H1 (cell line): Measurements from ENCODE around the gene UTS2B. TPM values are rescaled to one million over a fixed set of nuclear protein-coding genes. Genes with fewer than 3 reads are reported as not detected.

Experiments used
- CTCF ChIA-PET: fragments of 300-600 bp; sonication (Branson Sonifier 250); formaldehyde crosslinking; loops from one replicate; lab custom pipeline; 2021; ENCODE audit not compliant: partially characterized antibody; lab: Charles Lee
- POLR2A ChIA-PET: fragments of 300-600 bp; sonication (Branson Sonifier 250); formaldehyde crosslinking; loops from one replicate; lab custom pipeline; 2021; ENCODE audit warnings: inconsistent platforms; ENCODE audit not compliant: partially characterized antibody; lab: Charles Lee
- DNase-seq, 2 experiments: peaks; one replicate each; pipeline versions ENCODE4 v3.0.0 to v3.0.0-alpha.2; 2010 to 2022; ENCODE audit warnings: low spot score in 2 of 2, low read depth in 1 of 2, mixed read lengths in 1 of 2
- FAIRE-seq: peaks from 2 replicates; lab custom pipeline; 2011; peaks lifted over from hg19 to GRCh38; lab: Jason Lieb, UNC
- H2AFZ ChIP-seq: 2 replicates; pipeline ENCODE4 v1.8.1; 2012; ENCODE audit warnings: low read length, inconsistent platforms
- H2AK5ac ChIP-seq: 2 replicates; pipeline ENCODE4 v1.6.1; 2013; ENCODE audit warnings: low read depth, low read length
- H2BK120ac ChIP-seq: replicated peaks from 2 replicates; pipeline ENCODE3; 2013; ENCODE audit warnings: low read depth, low read length, inconsistent platforms
- H2BK12ac ChIP-seq: 2 replicates; pipeline ENCODE4 v1.6.1; 2013; ENCODE audit warnings: low read depth, low read length
- H2BK15ac ChIP-seq: 2 replicates; pipeline ENCODE4 v1.6.1; 2013; ENCODE audit warnings: low read length
- H2BK20ac ChIP-seq: 2 replicates; pipeline ENCODE4 v1.6.1; 2013; ENCODE audit warnings: low read length
- H2BK5ac ChIP-seq: 2 replicates; pipeline ENCODE4 v1.6.1; 2013; ENCODE audit warnings: low read depth, low read length
- H3K14ac ChIP-seq: 2 replicates; pipeline ENCODE4 v1.6.1; 2013; ENCODE audit warnings: inconsistent platforms; ENCODE audit not compliant: insufficient read length
- H3K18ac ChIP-seq: 2 replicates; pipeline ENCODE4 v1.6.1; 2013; ENCODE audit warnings: low read length; ENCODE audit errors: extremely low read depth
- H3K23ac ChIP-seq: 2 replicates; pipeline ENCODE4 v1.6.1; 2013; ENCODE audit warnings: inconsistent platforms; ENCODE audit not compliant: insufficient read length
- H3K23me2 ChIP-seq: 2 replicates; pipeline ENCODE4 v1.6.1; 2013; ENCODE audit warnings: low read depth, low read length
- H3K27ac ChIP-seq: 2 replicates; pipeline ENCODE4 v1.6.1; 2011; ENCODE audit warnings: low read depth, low read length, inconsistent platforms
- H3K27me3 ChIP-seq, 4 experiments: replicated peaks in 1 of 4; 1 replicate in 1 of 4; 2 replicates in 3 of 4; pipeline versions ENCODE4 v1.6.1 to v1.8.1; 2011 to 2013; ENCODE audit warnings: low read length in 3 of 4, mild to moderate bottlenecking in 3 of 4, inconsistent platforms in 2 of 4, mixed read lengths in 2 of 4, moderate library complexity in 1 of 4; ENCODE audit not compliant: control insufficient read depth in 3 of 4, insufficient read depth in 3 of 4; ENCODE audit errors: extremely low read depth in 1 of 4
- H3K36me3 ChIP-seq, 4 experiments: 2 replicates each; pipeline versions ENCODE4 v1.6.1 to v1.8.1; 2011 to 2013; ENCODE audit warnings: mild to moderate bottlenecking in 4 of 4, low read length in 3 of 4, moderate library complexity in 2 of 4, control low read depth in 1 of 4, inconsistent platforms in 1 of 4; ENCODE audit not compliant: insufficient read depth in 4 of 4, control insufficient read depth in 2 of 4
- H3K4ac ChIP-seq: replicated peaks from 2 replicates; pipeline ENCODE3; 2013; ENCODE audit warnings: low read length, low read depth, mixed read lengths, inconsistent platforms; ENCODE audit not compliant: insufficient read length
- H3K4me1 ChIP-seq, 4 experiments: replicated peaks in 1 of 4; 1 replicate in 1 of 4; 2 replicates in 3 of 4; pipeline versions ENCODE4 v1.6.1 to v1.8.1; 2011 to 2013; ENCODE audit warnings: low read length in 3 of 4, inconsistent platforms in 2 of 4, mixed read lengths in 1 of 4; ENCODE audit not compliant: insufficient read depth in 4 of 4, control insufficient read depth in 3 of 4
- H3K4me2 ChIP-seq, 2 experiments: 2 replicates each; pipeline versions ENCODE4 v1.6.1 to v1.8.1; 2011 to 2013; ENCODE audit warnings: low read depth in 2 of 2, low read length in 2 of 2, control low read depth in 1 of 2, inconsistent platforms in 1 of 2, mild to moderate bottlenecking in 1 of 2; ENCODE audit not compliant: insufficient read depth in 1 of 2
- H3K4me3 ChIP-seq, 4 experiments: fragments of 200-600, 300-600 bp in 1 of 4; sonication (generic), shearing (Covaris generic), sonication (Bioruptor Twin) in 1 of 4; 2 replicates each; pipeline versions ENCODE4 v1.5.1 to v1.8.1; 2011 to 2016; ENCODE audit warnings: low read length in 4 of 4, low read depth in 3 of 4, control low read depth in 2 of 4, inconsistent platforms in 2 of 4, mild to moderate bottlenecking in 2 of 4, mixed read lengths in 1 of 4, moderate library complexity in 1 of 4; ENCODE audit not compliant: insufficient read depth in 2 of 4; ENCODE audit errors: extremely low read depth in 1 of 4
- H3K56ac ChIP-seq: replicated peaks from 2 replicates; pipeline ENCODE3; 2013; ENCODE audit warnings: low read depth, mild to moderate bottlenecking, mixed read lengths, low read length, inconsistent platforms; ENCODE audit not compliant: insufficient read length
- H3K79me1 ChIP-seq: 2 replicates; pipeline ENCODE4 v1.6.1; 2013; ENCODE audit warnings: low read depth, low read length, control low read depth
- H3K79me2 ChIP-seq, 2 experiments: 2 replicates each; pipeline versions ENCODE4 v1.6.1 to v1.8.1; 2012 to 2013; ENCODE audit warnings: low read length in 2 of 2, mild to moderate bottlenecking in 2 of 2, inconsistent platforms in 1 of 2; ENCODE audit not compliant: insufficient read depth in 2 of 2, control insufficient read depth in 1 of 2
- H3K9ac ChIP-seq, 4 experiments: replicated peaks in 1 of 4; 1 replicate in 1 of 4; 2 replicates in 3 of 4; pipeline versions ENCODE4 v1.6.1 to v1.8.1; 2011 to 2013; ENCODE audit warnings: low read depth in 3 of 4, low read length in 3 of 4, control low read depth in 2 of 4, mild to moderate bottlenecking in 2 of 4, moderate library complexity in 2 of 4, inconsistent platforms in 1 of 4; ENCODE audit errors: extremely low read depth in 1 of 4
- H3K9me3 ChIP-seq, 2 experiments: 2 replicates each; pipeline versions ENCODE4 v1.6.1 to v1.8.1; 2012 to 2013; ENCODE audit warnings: mild to moderate bottlenecking in 2 of 2, moderate library complexity in 2 of 2, control low read depth in 1 of 2, inconsistent platforms in 1 of 2, low read depth in 1 of 2, low read length in 1 of 2, mixed read lengths in 1 of 2; ENCODE audit not compliant: insufficient read depth in 2 of 2
- H4K20me1 ChIP-seq, 2 experiments: replicated peaks in 1 of 2; 2 replicates each; pipeline versions ENCODE3 to v1.8.1; 2011 to 2013; ENCODE audit warnings: inconsistent platforms in 2 of 2, low read length in 2 of 2, mild to moderate bottlenecking in 1 of 2; ENCODE audit not compliant: insufficient read depth in 2 of 2, control insufficient read depth in 1 of 2
- H4K5ac ChIP-seq: 2 replicates; pipeline ENCODE4 v1.6.1; 2013; ENCODE audit warnings: low read length, low read depth, mixed read lengths, inconsistent platforms; ENCODE audit not compliant: insufficient read length
- H4K8ac ChIP-seq: 2 replicates; pipeline ENCODE4 v1.8.0; 2013; ENCODE audit warnings: mild to moderate bottlenecking, moderate library complexity, low read length, inconsistent platforms; ENCODE audit not compliant: insufficient read depth; ENCODE audit errors: extremely low read depth
- H4K91ac ChIP-seq: replicated peaks from 2 replicates; pipeline ENCODE3; 2013; ENCODE audit warnings: low read length, mixed read lengths, inconsistent platforms; ENCODE audit not compliant: insufficient read length
- CEBPB ChIP-seq: IDR thresholded peaks from 2 replicates; pipeline ENCODE4 v1.6.1; 2012; ENCODE audit warnings: low read depth, low read length
- CTCF ChIP-seq, 3 experiments: IDR thresholded peaks; 1 replicate in 2 of 3; 2 replicates in 1 of 3; pipeline versions ENCODE4 v1.5.1 to v1.6.1; 2011; ENCODE audit warnings: low read length in 3 of 3, mild to moderate bottlenecking in 3 of 3, inconsistent platforms in 2 of 3, low read depth in 1 of 3, moderate library complexity in 1 of 3; ENCODE audit not compliant: insufficient read depth in 1 of 3; ENCODE audit errors: control extremely low read depth in 1 of 3
- GABPA ChIP-seq: IDR thresholded peaks from 2 replicates; pipeline ENCODE4 v1.6.1; 2011; ENCODE audit warnings: mild to moderate bottlenecking, low read length, moderate library complexity, borderline replicate concordance; ENCODE audit not compliant: insufficient read depth
- GTF2F1 ChIP-seq: IDR thresholded peaks from 2 replicates; pipeline ENCODE4 v1.6.1; 2012; ENCODE audit warnings: low read depth, low read length, improper control_type of control experiment, borderline replicate concordance
- MAX ChIP-seq: IDR thresholded peaks from 2 replicates; pipeline ENCODE4 v1.6.1; 2012; ENCODE audit warnings: inconsistent platforms
- NRF1 ChIP-seq: IDR thresholded peaks from 2 replicates; pipeline ENCODE4 v1.6.1; 2011; ENCODE audit warnings: mild to moderate bottlenecking, low read depth, low read length, improper control_type of control experiment
- RNF2 ChIP-seq: fragments of 200-900, 300-1000 bp; sonication (generic); IDR thresholded peaks from 2 replicates; pipeline ENCODE4 v1.7.1; 2016; ENCODE audit warnings: borderline replicate concordance, low read depth, mild to moderate bottlenecking, antibody characterized with exemption, low read length; ENCODE audit not compliant: poor library complexity, severe bottlenecking; ENCODE audit errors: missing control alignments
- SIRT6 ChIP-seq: IDR thresholded peaks from one replicate; pipeline ENCODE4 v1.7.1; 2012; ENCODE audit warnings: low read length, inconsistent platforms
- SRF ChIP-seq: IDR thresholded peaks from 2 replicates; pipeline ENCODE4 v1.6.1; 2011; ENCODE audit warnings: mild to moderate bottlenecking, low read depth, low read length, moderate library complexity
- TAF7 ChIP-seq: optimal IDR thresholded peaks from 2 replicates; pipeline ENCODE3; 2011; ENCODE audit warnings: low read depth, mild to moderate bottlenecking, inconsistent platforms, low read length, moderate library complexity, borderline replicate concordance
- ZNF274 ChIP-seq: IDR thresholded peaks from 2 replicates; pipeline ENCODE4 v1.7.0; 2012; ENCODE audit warnings: low read length, borderline replicate concordance; ENCODE audit errors: extremely low read depth
- WGBS, 2 experiments: shearing (Covaris generic) in 1 of 2; methylation state at CpG; one replicate each; pipeline versions ENCODE4 v1.1.6 to v1.1.7; 2013 to 2015; ENCODE audit warnings: low lambda C conversion rate in 2 of 2, mixed read lengths in 2 of 2, inconsistent platforms in 1 of 2, low coverage in 1 of 2, missing lambda C conversion rate in 1 of 2; ENCODE audit not compliant: insufficient replicate concordance in 2 of 2, insufficient coverage in 1 of 2, insufficient read length in 1 of 2; ENCODE audit errors: extremely low coverage in 1 of 2, missing lambda C conversion rate in 1 of 2; 5-methylcytosine and 5-hydroxymethylcytosine counted together
- polyA plus RNA-seq, 7 experiments: library from polyadenylated mRNA; depleted of rRNA in 3 of 7; stranded (reverse) in 5 of 7; unstranded in 2 of 7; fragments of >200 nt in 5 of 7; fragments of 200-250 nt in 2 of 7; gene quantifications; 1 replicate in 5 of 7; 2 replicates in 1 of 7; 4 replicates in 1 of 7; pipeline versions ENCODE4 v1.2.1 to v1.2.3, GENCODE V29; 2011 to 2013; ENCODE audit warnings: missing spikeins in 2 of 7, mixed read lengths in 2 of 7
- total RNA-seq: library from RNA; stranded (reverse); fragmentation: NEBNext Ultra II Directional; extraction: Animal tissue kit (Norgen Biotek cat#: 25700); gene quantifications from 2 replicates; pipeline ENCODE4 v1.2.1, GENCODE V29; 2021

UTS2B gene
- total and polyA plus RNA-seq, 2 of the 8 experiments (the other 6 are each of a cell fraction or from before 2014, with no cell fraction given) = not detected

GRCh38 chr3:191336833-191337232 is 6.5 kb upstream of the UTS2B start:
- Histone ChIP-seq H3K14ac (no peak overlapping the region), H2BK5ac (no peak overlapping the region), H4K20me1 (no peaks in the 10 kb centered on the region), H3K27me3 (no peaks in the 10 kb centered on the region), H3K27ac (no peak overlapping the region), H3K56ac (no peak overlapping the region), H3K36me3 (no peaks in the 10 kb centered on the region), H2BK20ac (no peak overlapping the region), H3K4me1 (no peaks in the 10 kb centered on the region), H3K9me3 (no peaks in the 10 kb centered on the region), H2AFZ (no peak overlapping the region), H3K23me2 (no peaks in the 10 kb centered on the region), H3K79me2 (peaks cover 0 to 50% of the 10 kb centered on the region in 2 experiments; a peak in 3 of 4 replicates), H2BK12ac (no peak overlapping the region), H2BK15ac (no peak overlapping the region), H3K9ac (no peak overlapping the region), H4K91ac (no peak overlapping the region), H4K5ac (no peak overlapping the region), H4K8ac (no peak overlapping the region), H3K79me1 (no peaks in the 10 kb centered on the region), H3K4me3 (no peak overlapping the region), H3K18ac (no peak overlapping the region), H2BK120ac (no peak overlapping the region), H3K4ac (no peak overlapping the region), H2AK5ac (no peak overlapping the region), H3K23ac (no peak overlapping the region), H3K4me2 (no peak overlapping the region)
- ChIA-PET CTCF (interaction anchor here (1.1 kb wide), 1 partner anchor 93 kb away, joined by 3 read pairs; no protein-coding TSS in a partner anchor), POLR2A (interaction anchor here (0.8 kb wide), 1 partner anchor 22 kb away, joined by 3 read pairs; no protein-coding TSS in a partner anchor)
- no peak for FAIRE-seq
- WGBS, 2 experiments = 81% methylated on average over 2 of the region's 2 CpGs; no CpG with 5 or more reads in 1 of the 2 experiments
- DNase-seq = no peak
- no peak for TF ChIP-seq TAF7
- no peak for TF ChIP-seq CTCF (IDR thresholded peaks at IDR 0.05; ENCODE audit: control extremely low read depth in 1 of 3, insufficient read depth in 1 of 3, low read depth in 1 of 3, low read length in 3 of 3)
- TF ChIP-seq SRF = no peak
- no peak for TF ChIP-seq GTF2F1
- no peak for TF ChIP-seq ZNF274
- no peak for TF ChIP-seq SIRT6
- TF ChIP-seq RNF2 = no peak
- no peak for TF ChIP-seq GABPA
- TF ChIP-seq CEBPB = no peak
- TF ChIP-seq MAX = no peak
- TF ChIP-seq NRF1 = no peak
